RWPE2 (cell line): Measurements from ENCODE around the gene CALML6.

ENCODE experiments used
- ATAC-seq: fragments of 200-7000 bp; cut with Tn5 transposase; 3 replicates; pipeline ENCODE4 v1.9.1; 2021; ENCODE audit warnings: low read depth
- DNase-seq: peaks from one replicate; pipeline ENCODE4 v3.0.0-alpha.2; 2020; ENCODE audit warnings: low spot score
- H3K27ac ChIP-seq: fragments of 450-650 bp; 2 replicates; pipeline ENCODE4 v1.5.1; 2017; ENCODE audit warnings: mild to moderate bottlenecking; ENCODE audit not compliant: poor library complexity, severe bottlenecking
- H3K27me3 ChIP-seq: fragments of 250-450 bp; sonication (Bioruptor Pico); 2 replicates; pipeline ENCODE4 v1.5.1; 2021; ENCODE audit warnings: mild to moderate bottlenecking, moderate library complexity; ENCODE audit not compliant: insufficient read depth, poor library complexity, severe bottlenecking
- H3K36me3 ChIP-seq: fragments of 250-450 bp; sonication (Bioruptor Pico); 2 replicates; pipeline ENCODE4 v1.5.1; 2020; ENCODE audit warnings: low read depth, mild to moderate bottlenecking, moderate library complexity
- H3K4me1 ChIP-seq: fragments of 250-450 bp; sonication (Bioruptor Pico); 2 replicates; pipeline ENCODE4 v1.5.1; 2021; ENCODE audit warnings: mild to moderate bottlenecking, moderate library complexity; ENCODE audit not compliant: insufficient read depth, poor library complexity, severe bottlenecking
- H3K4me3 ChIP-seq: fragments of 250-450 bp; sonication (Bioruptor Pico); 2 replicates; pipeline ENCODE4 v1.5.1; 2021; ENCODE audit warnings: mild to moderate bottlenecking, moderate library complexity; ENCODE audit not compliant: severe bottlenecking
- H3K9me3 ChIP-seq: fragments of 250-450 bp; sonication (Bioruptor Pico); 2 replicates; pipeline ENCODE4 v1.5.1; 2021; ENCODE audit warnings: mild to moderate bottlenecking, moderate library complexity; ENCODE audit not compliant: severe bottlenecking
- TF ChIP-seq, protein P1 (sequence below): fragments of 450-650 bp; IDR thresholded peaks from one replicate; pipeline ENCODE4 v1.5.1; 2017; ENCODE audit warnings: mild to moderate bottlenecking, moderate library complexity; ENCODE audit not compliant: poor library complexity, severe bottlenecking

The CALML6 gene

DNA sequence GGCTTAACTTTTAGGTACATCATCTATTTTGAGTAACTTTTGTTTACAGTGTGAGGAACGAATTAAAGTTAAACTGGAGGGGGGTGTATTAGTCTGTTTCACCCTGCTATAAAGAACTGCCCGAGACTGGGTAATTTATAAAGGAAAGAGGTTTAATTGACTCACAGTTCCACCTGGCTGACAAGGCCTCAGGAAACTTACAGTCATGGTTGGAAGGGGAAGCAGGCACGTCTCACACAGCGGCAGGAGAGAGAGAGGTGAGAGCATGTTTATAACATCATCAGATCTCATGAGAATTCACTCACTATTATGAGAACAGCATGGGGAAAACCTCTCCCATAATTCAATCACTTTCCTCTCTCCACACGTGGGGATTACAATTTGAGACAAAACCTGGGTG, 35.9 kb downstream of the CALML6 start:
- Histone ChIP-seq H3K4me3 (no peak overlapping the region), H3K4me1 (no peaks in the 10 kb centered on the region), H3K27me3 (no peaks in the 10 kb centered on the region), H3K9me3 (no peaks in the 10 kb centered on the region), H3K27ac (no peak overlapping the region), H3K36me3 (no peaks in the 10 kb centered on the region)
- TF ChIP-seq, protein P1, sequence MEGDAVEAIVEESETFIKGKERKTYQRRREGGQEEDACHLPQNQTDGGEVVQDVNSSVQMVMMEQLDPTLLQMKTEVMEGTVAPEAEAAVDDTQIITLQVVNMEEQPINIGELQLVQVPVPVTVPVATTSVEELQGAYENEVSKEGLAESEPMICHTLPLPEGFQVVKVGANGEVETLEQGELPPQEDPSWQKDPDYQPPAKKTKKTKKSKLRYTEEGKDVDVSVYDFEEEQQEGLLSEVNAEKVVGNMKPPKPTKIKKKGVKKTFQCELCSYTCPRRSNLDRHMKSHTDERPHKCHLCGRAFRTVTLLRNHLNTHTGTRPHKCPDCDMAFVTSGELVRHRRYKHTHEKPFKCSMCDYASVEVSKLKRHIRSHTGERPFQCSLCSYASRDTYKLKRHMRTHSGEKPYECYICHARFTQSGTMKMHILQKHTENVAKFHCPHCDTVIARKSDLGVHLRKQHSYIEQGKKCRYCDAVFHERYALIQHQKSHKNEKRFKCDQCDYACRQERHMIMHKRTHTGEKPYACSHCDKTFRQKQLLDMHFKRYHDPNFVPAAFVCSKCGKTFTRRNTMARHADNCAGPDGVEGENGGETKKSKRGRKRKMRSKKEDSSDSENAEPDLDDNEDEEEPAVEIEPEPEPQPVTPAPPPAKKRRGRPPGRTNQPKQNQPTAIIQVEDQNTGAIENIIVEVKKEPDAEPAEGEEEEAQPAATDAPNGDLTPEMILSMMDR: no peak
- ATAC-seq: no peak
- no peak for DNase-seq

DNA sequence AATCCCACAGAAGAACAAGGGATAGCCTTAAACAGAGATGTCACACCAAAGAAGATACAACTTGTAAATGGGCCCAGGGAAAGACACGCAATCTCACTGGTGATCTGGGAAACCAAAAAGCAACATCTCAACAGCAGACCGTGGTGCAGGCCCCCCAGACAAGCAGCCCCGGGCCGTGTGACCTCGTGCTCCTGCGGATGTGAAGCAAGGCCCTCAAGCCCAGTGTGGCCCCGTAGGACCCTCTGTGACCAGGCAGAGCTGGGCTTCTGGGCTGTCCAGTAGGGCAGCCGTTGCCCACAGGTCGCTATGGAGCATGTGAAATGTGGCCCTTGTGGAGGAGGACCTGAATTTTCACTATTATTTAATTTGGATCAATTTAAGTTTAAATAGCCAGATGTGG, 39.0 kb downstream of the CALML6 start:
- no peaks in the 10 kb centered on the region for H3K36me3 ChIP-seq
- ATAC-seq: no peak
- TF ChIP-seq, protein P1: no peak
- no peaks in the 10 kb centered on the region for H3K27me3 ChIP-seq
- DNase-seq: no peak
- H3K4me1 ChIP-seq: peaks cover 7% of the 10 kb centered on the region
- H3K9me3 ChIP-seq: no peaks in the 10 kb centered on the region
- H3K27ac ChIP-seq: no peak overlapping the region
- no peak overlapping the region for H3K4me3 ChIP-seq

DNA sequence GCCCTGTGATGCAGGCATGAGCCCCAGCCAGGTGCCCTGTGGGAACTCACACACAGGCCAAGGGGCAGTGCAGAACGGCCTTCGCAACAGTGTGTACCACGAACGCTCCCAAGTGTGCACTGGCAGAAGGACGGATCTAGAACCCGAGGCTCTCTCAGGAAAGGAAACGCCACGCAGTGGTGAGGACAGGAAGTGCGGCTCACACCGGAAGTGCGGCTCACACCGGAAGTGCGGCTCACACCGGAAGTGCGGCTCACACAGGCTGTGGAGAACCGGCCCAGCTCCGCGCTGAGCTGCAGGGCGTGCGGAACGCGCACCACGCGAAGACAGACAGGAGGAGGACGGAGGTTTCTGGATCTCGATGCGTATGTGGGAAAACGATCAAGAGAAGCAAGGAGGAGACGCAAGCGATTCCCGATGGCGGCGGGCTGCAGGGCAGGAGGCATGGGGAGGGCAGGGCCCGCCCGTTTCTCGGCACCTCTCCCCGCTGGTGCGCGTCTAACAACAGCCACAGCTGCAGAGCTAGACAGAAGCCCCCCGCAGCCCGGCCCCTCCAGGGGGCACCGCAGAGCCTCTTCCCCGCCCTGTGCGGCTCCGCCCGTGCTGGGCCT, 39.9 kb downstream of the CALML6 start:
- Histone ChIP-seq H3K36me3 (no peaks in the 10 kb centered on the region), H3K4me1 (peaks cover 9% of the 10 kb centered on the region), H3K4me3 (no peak overlapping the region), H3K9me3 (no peaks in the 10 kb centered on the region), H3K27ac (no peak overlapping the region), H3K27me3 (no peaks in the 10 kb centered on the region)
- TF ChIP-seq, protein P1: no peak
- DNase-seq: no peak
- no peak for ATAC-seq

DNA sequence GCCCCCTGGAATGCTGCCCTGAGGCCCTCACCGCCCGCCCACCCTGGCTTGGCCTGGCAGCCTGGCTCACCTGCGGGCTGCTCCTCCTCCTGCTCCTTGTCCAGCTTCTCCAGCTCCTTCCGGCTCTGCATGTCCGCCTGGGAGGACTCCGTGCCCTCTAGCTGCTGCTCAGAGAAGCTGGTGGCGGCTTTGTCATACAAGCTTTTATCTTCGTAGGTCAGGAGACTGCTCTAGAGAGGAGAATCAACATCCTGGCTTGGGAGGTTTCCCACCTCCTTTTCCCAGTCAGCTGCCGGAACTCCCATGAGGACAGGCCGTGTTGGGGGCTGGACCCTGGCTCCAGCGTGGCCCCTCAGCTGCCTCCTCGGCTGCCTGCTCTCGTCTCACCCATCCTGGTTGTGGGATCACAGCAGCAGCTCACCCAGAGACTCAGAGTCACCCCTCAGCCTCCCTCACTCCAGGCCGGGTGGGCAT, 40.6 kb downstream of the CALML6 start:
- DNase-seq (no peak), ATAC-seq (no peak; the same call in 2 of the 3 replicates)
- no peaks in the 10 kb centered on the region for H3K36me3 ChIP-seq
- no peak overlapping the region for H3K4me3 ChIP-seq
- H3K9me3 ChIP-seq: no peaks in the 10 kb centered on the region
- no peaks in the 10 kb centered on the region for H3K27me3 ChIP-seq
- H3K4me1 ChIP-seq: peaks cover 13% of the 10 kb centered on the region
- TF ChIP-seq, protein P1: no peak
- no peak overlapping the region for H3K27ac ChIP-seq

DNA sequence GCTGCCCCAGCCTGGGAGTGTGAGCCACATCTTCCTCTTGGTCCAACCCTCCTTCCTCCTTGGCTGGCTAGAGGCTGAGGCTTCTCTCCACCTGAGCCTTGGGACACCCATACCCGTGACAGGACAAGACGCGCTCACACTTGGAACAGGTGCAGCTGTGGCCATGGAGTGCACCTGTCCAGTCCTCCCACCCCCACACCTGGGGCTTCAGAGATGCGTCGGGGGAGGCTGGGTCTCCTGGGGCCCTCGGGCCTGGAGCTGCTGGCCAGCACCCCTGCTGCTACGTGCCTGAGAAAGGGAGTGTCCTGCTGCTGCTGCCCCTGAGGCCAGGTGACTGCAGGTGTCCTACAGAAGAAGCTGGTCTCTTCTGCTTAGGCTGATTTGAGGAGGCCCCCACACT, 41.0 kb downstream of the CALML6 start:
- Histone ChIP-seq H3K27ac (no peak overlapping the region), H3K4me3 (no peak overlapping the region), H3K27me3 (no peaks in the 10 kb centered on the region), H3K9me3 (no peaks in the 10 kb centered on the region), H3K36me3 (no peaks in the 10 kb centered on the region), H3K4me1 (peaks cover 13% of the 10 kb centered on the region)
- ATAC-seq (no peak), DNase-seq (no peak)
- TF ChIP-seq, protein P1: no peak
